ENCODE measurements around the gene TLL1. TPM values are rescaled to one million over a fixed set of nuclear protein-coding genes. Genes with fewer than 3 reads are reported as not detected.

The TLL1 gene
- total RNA-seq, 1 donor from 2014 or later, result 7.8 TPM

- H3K27me3 ChIP-seq, result no peaks in the 10 kb centered on the region
- no peak for TF ChIP-seq CTCF (IDR thresholded peaks at IDR 0.05)
- no peak for DNase-seq (ENCODE audit: low spot score in 2 of 2)
- no peaks in the 10 kb centered on the region for H3K4me1 ChIP-seq
- no peak overlapping the region for H3K4me3 ChIP-seq
- no peaks in the 10 kb centered on the region for H3K36me3 ChIP-seq
- no peaks in the 10 kb centered on the region for H3K9me3 ChIP-seq
- intact Hi-C loops (cut with DNase I), result no loop called here
- no peak overlapping the region for H3K27ac ChIP-seq
Measured at GRCh38 chr4:165915215-165915614, 42.2 kb downstream of the TLL1 start.

- H3K9me3 ChIP-seq, result no peaks in the 10 kb centered on the region
- H3K4me3 ChIP-seq, result no peak overlapping the region
- intact Hi-C loops (cut with DNase I), result no loop called here
- no peak for DNase-seq (ENCODE audit: low spot score in 2 of 2)
- no peaks in the 10 kb centered on the region for H3K4me1 ChIP-seq
- no peak overlapping the region for H3K27ac ChIP-seq
- H3K27me3 ChIP-seq, result no peaks in the 10 kb centered on the region
- TF ChIP-seq CTCF (IDR thresholded peaks at IDR 0.05), result no peak
- H3K36me3 ChIP-seq, result no peaks in the 10 kb centered on the region
Measured at GRCh38 chr4:165921546-165921945, 48.5 kb downstream of the TLL1 start.

GRCh38 chr4:165922747-165923146, 49.7 kb downstream of the TLL1 start:
- no peak for TF ChIP-seq CTCF (IDR thresholded peaks at IDR 0.05)
- intact Hi-C loops (cut with DNase I), result no loop called here
- H3K36me3 ChIP-seq, result no peaks in the 10 kb centered on the region

GRCh38 chr4:165926307-165926706, 53.3 kb downstream of the TLL1 start:
- no peak for TF ChIP-seq CTCF (IDR thresholded peaks at IDR 0.05)
- no peaks in the 10 kb centered on the region for H3K27me3 ChIP-seq
- no peaks in the 10 kb centered on the region for H3K4me1 ChIP-seq
- no peaks in the 10 kb centered on the region for H3K9me3 ChIP-seq
- intact Hi-C loops (cut with DNase I), result no loop called here
- DNase-seq (ENCODE audit: low spot score in 2 of 2), result no peak
- H3K27ac ChIP-seq, result no peak overlapping the region
- H3K36me3 ChIP-seq, result no peaks in the 10 kb centered on the region
- no peak overlapping the region for H3K4me3 ChIP-seq

More at GRCh38 chr4:165922747-165923146, 49.7 kb downstream of the TLL1 start:
- no peak for DNase-seq (ENCODE audit: low spot score in 2 of 2)
- no peaks in the 10 kb centered on the region for H3K27me3 ChIP-seq
- H3K4me1 ChIP-seq, result no peaks in the 10 kb centered on the region
- no peak overlapping the region for H3K27ac ChIP-seq
- no peak overlapping the region for H3K4me3 ChIP-seq
- no peaks in the 10 kb centered on the region for H3K9me3 ChIP-seq

- TF ChIP-seq CTCF (IDR thresholded peaks at IDR 0.05), result no peak
- Histone ChIP-seq H3K36me3 (no peaks in the 10 kb centered on the region), H3K4me3 (no peak overlapping the region), H3K9me3 (no peaks in the 10 kb centered on the region), H3K27ac (no peak overlapping the region), H3K27me3 (no peaks in the 10 kb centered on the region), H3K4me1 (no peaks in the 10 kb centered on the region)
- DNase-seq (ENCODE audit: low spot score in 2 of 2), result no peak
- intact Hi-C loops (cut with DNase I), result no loop called here
Measured at GRCh38 chr4:165927366-165927765, 54.3 kb downstream of the TLL1 start.

GRCh38 chr4:165927815-165928214, 54.8 kb downstream of the TLL1 start:
- Histone ChIP-seq H3K9me3 (no peaks in the 10 kb centered on the region), H3K4me3 (no peak overlapping the region), H3K27me3 (no peaks in the 10 kb centered on the region), H3K36me3 (no peaks in the 10 kb centered on the region), H3K4me1 (no peaks in the 10 kb centered on the region), H3K27ac (no peak overlapping the region)
- TF ChIP-seq CTCF (IDR thresholded peaks at IDR 0.05), result no peak
- no peak for DNase-seq (ENCODE audit: low spot score in 2 of 2)
- intact Hi-C loops (cut with DNase I), result no loop called here
